K562 (cell line): ENCODE measurements around the gene KLHL22. TPM values are rescaled to one million over a fixed set of nuclear protein-coding genes. Genes with fewer than 3 reads are reported as not detected.
A peak's percentile ranks its signal among the peaks of the same experiment; 100 is the strongest.

Source experiments
- ATF2 ChIP-seq: sonication (generic); formaldehyde crosslinking; IDR thresholded peaks from 2 replicates; pipeline ENCODE4 v1.8.1; 2022; ENCODE audit warnings: missing genetic modification reagents
- ATF3 ChIP-seq, 2 experiments: fragments of 450-650 bp in 1 of 2; sonication (generic) in 1 of 2; formaldehyde crosslinking in 1 of 2; IDR thresholded peaks in 1 of 2; conservative IDR thresholded peaks in 1 of 2; 2 replicates each; pipeline versions ENCODE4 v1.6.1 to v1.8.1; 2016 to 2023; ENCODE audit warnings: mild to moderate bottlenecking in 2 of 2, moderate library complexity in 2 of 2, inconsistent platforms in 1 of 2, missing genetic modification reagents in 1 of 2
- BHLHE40 ChIP-seq: IDR thresholded peaks from 2 replicates; pipeline ENCODE4 v1.6.1; 2011; ENCODE audit warnings: low read length, improper control_type of control experiment
- E2F6 ChIP-seq, 2 experiments: IDR thresholded peaks; 2 replicates each; pipeline ENCODE4 v1.6.1; 2011; ENCODE audit warnings: borderline replicate concordance in 1 of 2, control low read depth in 1 of 2, low read depth in 1 of 2, low read length in 1 of 2, mild to moderate bottlenecking in 1 of 2, mixed read lengths in 1 of 2, moderate library complexity in 1 of 2; ENCODE audit not compliant: insufficient read depth in 1 of 2, insufficient read length in 1 of 2, poor library complexity in 1 of 2, severe bottlenecking in 1 of 2; ENCODE audit errors: extremely low read depth in 1 of 2
- FOXK1 ChIP-seq: sonication (generic); formaldehyde crosslinking; IDR thresholded peaks from 2 replicates; pipeline ENCODE4 v1.8.0; 2022; ENCODE audit warnings: missing genetic modification reagents, mild to moderate bottlenecking, borderline replicate concordance
- NCOR1 ChIP-seq: fragments of 450-650 bp; IDR thresholded peaks from 2 replicates; pipeline ENCODE4 v1.6.1; 2016; ENCODE audit warnings: mild to moderate bottlenecking, moderate library complexity
- ZNF133 ChIP-seq: fragments of 250-450 bp; sonication (Bioruptor Pico); IDR thresholded peaks from 2 replicates; pipeline ENCODE4 v1.4.0; 2020; ENCODE audit warnings: mild to moderate bottlenecking
- ZNF696 ChIP-seq: fragments of 250-450 bp; sonication (Bioruptor Pico); conservative IDR thresholded peaks from 2 replicates; pipeline ENCODE4 v1.4.0; 2020; ENCODE audit warnings: mild to moderate bottlenecking, moderate library complexity
- ZNF76 ChIP-seq: fragments of 250-450 bp; sonication (Bioruptor Pico); IDR thresholded peaks from 2 replicates; pipeline ENCODE4 v1.4.0; 2020; ENCODE audit warnings: mild to moderate bottlenecking, moderate library complexity, borderline replicate concordance
- ZNF785 ChIP-seq: fragments of 250-450 bp; sonication (Bioruptor Pico); IDR thresholded peaks from 2 replicates; pipeline ENCODE4 v1.4.0; 2020; ENCODE audit warnings: mild to moderate bottlenecking
- polyA plus RNA-seq, 8 experiments: library from polyadenylated mRNA; depleted of rRNA in 4 of 8; stranded (reverse) in 5 of 8; unstranded in 3 of 8; fragments of >200 nt; fragmentation: Nextera tagmentation in 2 of 8; fragmentation: Illumina TruSeq in 1 of 8; extraction: Ambion mirVana in 2 of 8; extraction: Trizol in 1 of 8; gene quantifications; 2 replicates each; pipeline versions ENCODE4 v1.2.1 to v1.2.3, GENCODE V29; 2011 to 2014; ENCODE audit warnings: inconsistent platforms in 1 of 8, missing spikeins in 1 of 8
- total RNA-seq, 7 experiments: library from RNA; depleted of rRNA in 6 of 7; stranded (reverse); fragments of >200 nt in 6 of 7; fragmentation: Illumina TruSeq in 2 of 7; extraction: Trizol in 2 of 7; gene quantifications; 2 replicates each; pipeline versions ENCODE4 v1.2.1 to v1.2.3, GENCODE V29; 2011 to 2021; ENCODE audit warnings: low replicate concordance in 1 of 7
- TF ChIP-seq, protein P1 (sequence below), 3 experiments: fragments of 200-800 bp in 1 of 3; fragments of 250-450 bp in 1 of 3; fragments of 450-650 bp in 1 of 3; sonication (Bioruptor Pico) in 1 of 3; sonication (Bioruptor generic) in 1 of 3; formaldehyde crosslinking in 1 of 3; IDR thresholded peaks; 2 replicates each; pipeline versions ENCODE4 v1.6.1 to v1.8.0; 2016 to 2022; ENCODE audit warnings: mild to moderate bottlenecking in 2 of 3, missing genetic modification characterization in 2 of 3, missing compliant biosample characterization in 1 of 3, moderate library complexity in 1 of 3
- TF ChIP-seq, protein P2 (sequence below), 2 experiments: fragments of 200-800 bp in 1 of 2; sonication (Bioruptor generic) in 1 of 2; sonication (generic) in 1 of 2; formaldehyde crosslinking in 1 of 2; IDR thresholded peaks in 1 of 2; conservative IDR thresholded peaks in 1 of 2; 2 replicates each; pipeline versions ENCODE4 v1.5.0 to v1.6.1; 2016 to 2020; ENCODE audit warnings: missing compliant biosample characterization in 1 of 2, missing genetic modification characterization in 1 of 2, missing genetic modification reagents in 1 of 2

The KLHL22 gene
- total and polyA plus RNA-seq, 9 of the 15 experiments (the other 6 are each of a cell fraction or from before 2014, with no cell fraction given) = 1.3 to 25.6 (median 15.2) TPM

DNA sequence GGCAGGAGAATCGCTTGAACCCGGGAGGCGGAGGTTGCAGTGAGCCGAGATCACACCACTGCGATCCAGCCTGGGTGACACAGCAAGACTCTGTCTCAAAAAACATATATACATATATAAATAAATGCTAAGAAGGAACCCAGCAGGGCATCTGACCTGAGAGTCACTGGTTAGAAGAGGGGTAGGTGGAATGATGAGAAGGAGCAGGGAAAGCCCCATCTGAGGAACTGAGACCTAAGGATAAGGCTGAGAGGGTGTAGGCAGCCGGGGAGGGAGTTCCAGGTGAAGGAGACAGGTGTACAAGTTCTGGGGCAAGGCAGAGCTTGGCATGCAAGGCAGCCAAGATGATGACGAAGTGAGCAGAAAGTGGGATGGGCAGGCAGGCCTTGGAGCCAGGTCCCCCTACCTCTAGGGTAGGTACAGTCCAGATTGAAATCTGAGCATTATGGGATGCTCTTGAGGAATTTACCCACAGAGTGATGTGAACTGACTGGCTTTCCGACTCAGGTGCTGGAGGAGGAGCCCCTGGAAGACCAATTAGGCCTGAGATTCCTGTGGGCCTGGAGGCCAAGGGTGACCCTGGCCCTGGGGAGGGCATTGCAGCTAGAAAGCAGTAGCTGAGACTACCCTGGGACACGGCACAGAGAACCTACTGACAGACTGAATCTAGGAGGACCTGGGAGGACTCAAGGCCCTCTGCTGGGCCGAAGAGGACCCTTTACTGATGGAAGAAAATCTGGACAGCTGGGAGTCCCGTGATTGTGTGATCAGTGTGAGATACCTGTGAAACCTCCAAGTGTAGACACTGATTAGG, 22.8 kb downstream of the KLHL22 start (continued):
- TF ChIP-seq NCOR1 (no peak), ATF3 (IDR thresholded peaks at IDR 0.05) (no peak), ATF3 (CRISPR knock-in tag; conservative IDR thresholded peaks at IDR 0.05) (0 out of 2 replicates have a peak, but pooled peaks have one; percentile 60), ZNF696 (no peak), ZNF76 (CRISPR knock-in tag) (no peak), ATF2 (CRISPR knock-in tag) (no peak), BHLHE40 (peak; percentile 66), FOXK1 (CRISPR knock-in tag) (no peak), ZNF785 (CRISPR knock-in tag) (no peak), ZNF133 (CRISPR knock-in tag) (0 out of 2 replicates have a peak, but pooled peaks have one; percentile 28), E2F6 (IDR thresholded peaks at IDR 0.05; ENCODE audit: borderline replicate concordance in 1 of 2, extremely low read depth in 1 of 2, insufficient read depth in 1 of 2, insufficient read length in 1 of 2, low read depth in 1 of 2, low read length in 1 of 2, poor library complexity in 1 of 2, severe bottlenecking in 1 of 2) (no peak)
- TF ChIP-seq, protein P1, sequence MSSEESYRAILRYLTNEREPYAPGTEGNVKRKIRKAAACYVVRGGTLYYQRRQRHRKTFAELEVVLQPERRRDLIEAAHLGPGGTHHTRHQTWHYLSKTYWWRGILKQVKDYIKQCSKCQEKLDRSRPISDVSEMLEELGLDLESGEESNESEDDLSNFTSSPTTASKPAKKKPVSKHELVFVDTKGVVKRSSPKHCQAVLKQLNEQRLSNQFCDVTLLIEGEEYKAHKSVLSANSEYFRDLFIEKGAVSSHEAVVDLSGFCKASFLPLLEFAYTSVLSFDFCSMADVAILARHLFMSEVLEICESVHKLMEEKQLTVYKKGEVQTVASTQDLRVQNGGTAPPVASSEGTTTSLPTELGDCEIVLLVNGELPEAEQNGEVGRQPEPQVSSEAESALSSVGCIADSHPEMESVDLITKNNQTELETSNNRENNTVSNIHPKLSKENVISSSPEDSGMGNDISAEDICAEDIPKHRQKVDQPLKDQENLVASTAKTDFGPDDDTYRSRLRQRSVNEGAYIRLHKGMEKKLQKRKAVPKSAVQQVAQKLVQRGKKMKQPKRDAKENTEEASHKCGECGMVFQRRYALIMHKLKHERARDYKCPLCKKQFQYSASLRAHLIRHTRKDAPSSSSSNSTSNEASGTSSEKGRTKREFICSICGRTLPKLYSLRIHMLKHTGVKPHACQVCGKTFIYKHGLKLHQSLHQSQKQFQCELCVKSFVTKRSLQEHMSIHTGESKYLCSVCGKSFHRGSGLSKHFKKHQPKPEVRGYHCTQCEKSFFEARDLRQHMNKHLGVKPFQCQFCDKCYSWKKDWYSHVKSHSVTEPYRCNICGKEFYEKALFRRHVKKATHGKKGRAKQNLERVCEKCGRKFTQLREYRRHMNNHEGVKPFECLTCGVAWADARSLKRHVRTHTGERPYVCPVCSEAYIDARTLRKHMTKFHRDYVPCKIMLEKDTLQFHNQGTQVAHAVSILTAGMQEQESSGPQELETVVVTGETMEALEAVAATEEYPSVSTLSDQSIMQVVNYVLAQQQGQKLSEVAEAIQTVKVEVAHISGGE (CRISPR knock-in tag; IDR thresholded peaks at IDR 0.05) = 0 out of 6 replicates have a peak, but pooled peaks of 1 of the 3 experiments have one; percentile 2
- TF ChIP-seq, protein P2, sequence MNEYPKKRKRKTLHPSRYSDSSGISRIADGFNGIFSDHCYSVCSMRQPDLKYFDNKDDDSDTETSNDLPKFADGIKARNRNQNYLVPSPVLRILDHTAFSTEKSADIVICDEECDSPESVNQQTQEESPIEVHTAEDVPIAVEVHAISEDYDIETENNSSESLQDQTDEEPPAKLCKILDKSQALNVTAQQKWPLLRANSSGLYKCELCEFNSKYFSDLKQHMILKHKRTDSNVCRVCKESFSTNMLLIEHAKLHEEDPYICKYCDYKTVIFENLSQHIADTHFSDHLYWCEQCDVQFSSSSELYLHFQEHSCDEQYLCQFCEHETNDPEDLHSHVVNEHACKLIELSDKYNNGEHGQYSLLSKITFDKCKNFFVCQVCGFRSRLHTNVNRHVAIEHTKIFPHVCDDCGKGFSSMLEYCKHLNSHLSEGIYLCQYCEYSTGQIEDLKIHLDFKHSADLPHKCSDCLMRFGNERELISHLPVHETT (CRISPR knock-in tag; conservative IDR thresholded peaks at IDR 0.05 in 1 of 2, IDR thresholded peaks at IDR 0.05 in 1 of 2) = no peak
